Progenitor cell of endocrine pancreas (in vitro differentiated cells): ENCODE measurements around the gene MYRIP. TPM values are rescaled to one million over a fixed set of nuclear protein-coding genes. Genes with fewer than 3 reads are reported as not detected.

Source experiments
- DNase-seq: peaks from one replicate; pipeline ENCODE4 v3.0.0; 2021; ENCODE audit warnings: low spot score; ENCODE audit not compliant: unreplicated experiment
- H3K27ac Mint-ChIP-seq: 2 replicates; pipeline ENCODE4 v1.8.0; 2021; ENCODE audit warnings: mild to moderate bottlenecking, moderate library complexity, mixed read lengths
- H3K27me3 Mint-ChIP-seq: 2 replicates; pipeline ENCODE4 v1.8.0; 2021; ENCODE audit warnings: mixed read lengths
- H3K36me3 Mint-ChIP-seq: 2 replicates; pipeline ENCODE4 v1.8.0; 2022; ENCODE audit warnings: mixed read lengths; ENCODE audit not compliant: insufficient read depth
- H3K4me1 Mint-ChIP-seq: 2 replicates; pipeline ENCODE4 v1.8.0; 2021; ENCODE audit warnings: low read depth, mixed read lengths
- H3K4me3 Mint-ChIP-seq: 2 replicates; pipeline ENCODE4 v1.8.0; 2021; ENCODE audit warnings: low read depth, mild to moderate bottlenecking, moderate library complexity, mixed read lengths
- H3K9me3 Mint-ChIP-seq: 2 replicates; pipeline ENCODE4 v1.8.0; 2021; ENCODE audit warnings: low read depth, mixed read lengths
- CTCF ChIP-seq: fragments of 200-600 bp; sonication (generic); IDR thresholded peaks from one replicate; pipeline ENCODE4 v1.5.0; 2021; ENCODE audit warnings: antibody characterized with exemption, mild to moderate bottlenecking; ENCODE audit not compliant: unreplicated experiment
- total RNA-seq: library from RNA; stranded (reverse); gene quantifications from 2 replicates; pipeline ENCODE4 v1.2.1, GENCODE V29; 2021

Gene MYRIP
- total RNA-seq, 1 donor from 2014 or later: 0.57 TPM

GRCh38 chr3:40254491-40254890 lies 445.1 kb downstream of the MYRIP start:
- Mint-ChIP-seq H3K27me3 (peaks cover 12% of the 10 kb centered on the region), H3K27ac (no peak overlapping the region), H3K9me3 (no peaks in the 10 kb centered on the region), H3K36me3 (no peaks in the 10 kb centered on the region), H3K4me1 (peaks cover 12% of the 10 kb centered on the region), H3K4me3 (no peak overlapping the region)
- no peak for DNase-seq
- no peak for TF ChIP-seq CTCF

- H3K27me3 Mint-ChIP-seq: peaks cover 14% of the 10 kb centered on the region
- no peaks in the 10 kb centered on the region for H3K36me3 Mint-ChIP-seq
- DNase-seq: no peak
- no peak overlapping the region for H3K4me3 Mint-ChIP-seq
- peaks cover 12% of the 10 kb centered on the region for H3K4me1 Mint-ChIP-seq
- peak overlapping the region; percentile 12 for H3K27ac Mint-ChIP-seq
- H3K9me3 Mint-ChIP-seq: no peaks in the 10 kb centered on the region
- TF ChIP-seq CTCF: no peak
Measured at GRCh38 chr3:40254891-40255290, 445.5 kb downstream of the MYRIP start.

- TF ChIP-seq CTCF: no peak
- H3K4me3 Mint-ChIP-seq: no peak overlapping the region
- H3K9me3 Mint-ChIP-seq: no peaks in the 10 kb centered on the region
Measured at GRCh38 chr3:40255532-40255931, 446.1 kb downstream of the MYRIP start.

GRCh38 chr3:40258064-40258463 lies 448.7 kb downstream of the MYRIP start:
- no peak for DNase-seq
- no peak for TF ChIP-seq CTCF
- H3K36me3 Mint-ChIP-seq: no peaks in the 10 kb centered on the region
- no peak overlapping the region for H3K4me3 Mint-ChIP-seq
- H3K27me3 Mint-ChIP-seq: peaks cover 21% of the 10 kb centered on the region
- H3K4me1 Mint-ChIP-seq: peaks cover 12% of the 10 kb centered on the region
- H3K9me3 Mint-ChIP-seq: no peaks in the 10 kb centered on the region
- H3K27ac Mint-ChIP-seq: no peak overlapping the region

More at GRCh38 chr3:40255532-40255931, 446.1 kb downstream of the MYRIP start:
- no peak for DNase-seq
- no peak overlapping the region for H3K27ac Mint-ChIP-seq
- peaks cover 12% of the 10 kb centered on the region for H3K4me1 Mint-ChIP-seq
- peaks cover 15% of the 10 kb centered on the region for H3K27me3 Mint-ChIP-seq
- no peaks in the 10 kb centered on the region for H3K36me3 Mint-ChIP-seq

- Mint-ChIP-seq H3K9me3 (no peaks in the 10 kb centered on the region), H3K36me3 (no peaks in the 10 kb centered on the region), H3K4me1 (peaks cover 14% of the 10 kb centered on the region), H3K27me3 (peaks cover 21% of the 10 kb centered on the region), H3K27ac (no peak overlapping the region), H3K4me3 (no peak overlapping the region)
- TF ChIP-seq CTCF: no peak
- no peak for DNase-seq
Measured at GRCh38 chr3:40258555-40258954, 449.1 kb downstream of the MYRIP start.
